A549 (cell line): ENCODE measurements around the gene NANOGP8. TPM values are rescaled to one million over a fixed set of nuclear protein-coding genes. Genes with fewer than 3 reads are reported as not detected.

Experiments used
- ATAC-seq, 2 experiments: fragments of 200-7000 bp in 1 of 2; fragments of >200 bp in 1 of 2; cut with Nextera tagmentation in 1 of 2; cut with Tn5 transposase in 1 of 2; 3 replicates each; pipeline versions ENCODE4 v1.8.0 to v1.9.1; 2018 to 2020; ENCODE audit warnings: mild to moderate bottlenecking in 1 of 2, moderate library complexity in 1 of 2
- CTCF ChIA-PET: fragments of 300-600 bp; sonication (Branson Sonifier 250); formaldehyde crosslinking; extraction: SDS; loops from one replicate; lab custom pipeline; 2021; ENCODE audit warnings: antibody characterized with exemption, inconsistent platforms; lab: Yijun Ruan, JAX
- POLR2A ChIA-PET: fragments of 350-600 bp; formaldehyde crosslinking; extraction: SDS; loops from one replicate; lab custom pipeline; 2021; ENCODE audit warnings: antibody characterized with exemption, inconsistent platforms; lab: Yijun Ruan, JAX
- DNase-seq, 2 experiments: peaks; one replicate each; pipeline versions ENCODE4 v3.0.0 to v3.0.0-alpha.2; 2011 to 2016; ENCODE audit warnings: low read depth in 1 of 2, low spot score in 1 of 2
- FAIRE-seq: peaks from 2 replicates; lab custom pipeline; 2011; peaks lifted over from hg19 to GRCh38; lab: Jason Lieb, UNC
- H3K27ac ChIP-seq, 2 experiments: fragments of >200 bp; sonication (Bioruptor Twin); formaldehyde crosslinking; 3 replicates each; pipeline ENCODE4 v1.5.1; 2016 to 2017
- H3K4me1 ChIP-seq: fragments of >200 bp; sonication (Bioruptor Twin); formaldehyde crosslinking; 3 replicates; pipeline ENCODE4 v1.6.1; 2016
- H3K4me2 ChIP-seq: fragments of >200 bp; sonication (Bioruptor Twin); formaldehyde crosslinking; 3 replicates; pipeline ENCODE4 v1.6.1; 2016
- H3K4me3 ChIP-seq: fragments of >200 bp; sonication (Bioruptor Twin); formaldehyde crosslinking; 3 replicates; pipeline ENCODE4 v1.5.1; 2016
- H3K9me3 ChIP-seq: fragments of >200 bp; sonication (Bioruptor Twin); formaldehyde crosslinking; 3 replicates; pipeline ENCODE4 v1.6.1; 2016
- ATOH8 ChIP-seq: fragments of 250-450 bp; sonication (Bioruptor Pico); IDR thresholded peaks from 2 replicates; pipeline ENCODE4 v1.5.0; 2020; ENCODE audit warnings: low read depth, mild to moderate bottlenecking, moderate library complexity
- BHLHE40 ChIP-seq: IDR thresholded peaks from 2 replicates; pipeline ENCODE4 v1.6.1; 2012; ENCODE audit warnings: low read depth, low read length, inconsistent platforms
- E2F6 ChIP-seq: IDR thresholded peaks from 2 replicates; pipeline ENCODE4 v1.6.1; 2012; ENCODE audit warnings: low read depth, borderline replicate concordance
- EHMT2 ChIP-seq: fragments of 200-600 bp; sonication (generic); IDR thresholded peaks from 2 replicates; pipeline ENCODE4 v1.6.1; 2016; ENCODE audit warnings: antibody characterized with exemption, low read depth, mild to moderate bottlenecking, moderate library complexity
- EP300 ChIP-seq, 2 experiments: fragments of >200 bp; sonication (Bioruptor Twin); formaldehyde crosslinking; IDR thresholded peaks; 2 replicates in 1 of 2; 3 replicates in 1 of 2; pipeline ENCODE4 v1.6.1; 2016 to 2017
- ESRRA ChIP-seq: fragments of 150-350 bp; IDR thresholded peaks from 2 replicates; pipeline ENCODE4 v1.6.1; 2014; ENCODE audit warnings: mild to moderate bottlenecking, low read length, borderline replicate concordance
- HDAC2 ChIP-seq: fragments of 200-600 bp; sonication (generic); IDR thresholded peaks from 2 replicates; pipeline ENCODE4 v1.6.1; 2016
- HES2 ChIP-seq: fragments of >200 bp; sonication (Bioruptor Twin); formaldehyde crosslinking; IDR thresholded peaks from 2 replicates; pipeline ENCODE4 v1.6.1; 2016
- HEYL ChIP-seq: fragments of 250-450 bp; sonication (Bioruptor Pico); IDR thresholded peaks from 2 replicates; pipeline ENCODE4 v1.8.0; 2021; ENCODE audit warnings: mild to moderate bottlenecking, moderate library complexity
- JUN ChIP-seq, 2 experiments: fragments of >200 bp; sonication (Bioruptor Twin); formaldehyde crosslinking; IDR thresholded peaks; 2 replicates in 1 of 2; 3 replicates in 1 of 2; pipeline ENCODE4 v1.6.1; 2016 to 2017
- KDM5A ChIP-seq: fragments of 200-600 bp; sonication (generic); IDR thresholded peaks from 2 replicates; pipeline ENCODE4 v1.6.1; 2016; ENCODE audit warnings: antibody characterized with exemption, mild to moderate bottlenecking
- MYC ChIP-seq: IDR thresholded peaks from 2 replicates; pipeline ENCODE4 v1.6.1; 2012; ENCODE audit warnings: mild to moderate bottlenecking, inconsistent platforms, low read length, improper control_type of control experiment, borderline replicate concordance
- PBX3 ChIP-seq: IDR thresholded peaks from 2 replicates; pipeline ENCODE4 v1.6.1; 2012
- PHF8 ChIP-seq: fragments of 200-600 bp; sonication (generic); IDR thresholded peaks from 2 replicates; pipeline ENCODE4 v1.6.1; 2016; ENCODE audit warnings: low read depth, mild to moderate bottlenecking, antibody characterized with exemption, moderate library complexity, borderline replicate concordance
- POLR2AphosphoS2 ChIP-seq: conservative IDR thresholded peaks from 2 replicates; pipeline ENCODE4 v1.6.1; 2012; ENCODE audit warnings: low read length, improper control_type of control experiment, inconsistent platforms
- RCOR1 ChIP-seq: fragments of 150-350 bp; IDR thresholded peaks from 2 replicates; pipeline ENCODE4 v1.6.1; 2014; ENCODE audit warnings: antibody characterized with exemption, low read length, low read depth
- RFX5 ChIP-seq: fragments of 450-650 bp; IDR thresholded peaks from 2 replicates; pipeline ENCODE4 v1.7.1; 2014; ENCODE audit warnings: antibody characterized with exemption, mild to moderate bottlenecking, moderate library complexity
- SMC3 ChIP-seq: fragments of >200 bp; sonication (Bioruptor Twin); formaldehyde crosslinking; IDR thresholded peaks from 3 replicates; pipeline ENCODE4 v1.6.1; 2018; ENCODE audit warnings: inconsistent platforms
- TP53 ChIP-seq: fragments of 250-450 bp; sonication (Bioruptor Pico); IDR thresholded peaks from 2 replicates; pipeline ENCODE4 v1.5.0; 2021; ENCODE audit warnings: mild to moderate bottlenecking, moderate library complexity
- ZFP36 ChIP-seq: fragments of 450-650 bp; IDR thresholded peaks from 2 replicates; pipeline ENCODE4 v1.6.1; 2014; ENCODE audit warnings: borderline replicate concordance; ENCODE audit not compliant: partially characterized antibody
- ZNF302 ChIP-seq: fragments of 250-450 bp; sonication (Bioruptor Pico); IDR thresholded peaks from 2 replicates; pipeline ENCODE4 v1.9.0; 2021; ENCODE audit warnings: inconsistent platforms, mild to moderate bottlenecking, moderate library complexity
- polyA plus RNA-seq, 4 experiments: library from polyadenylated mRNA; depleted of rRNA in 3 of 4; stranded (reverse); fragments of >200 nt; fragmentation: RNase III in 1 of 4; extraction: RNeasy Plus Mini Kit Qiagen cat#74134 plus additional on column Dnase treatment in 1 of 4; gene quantifications; 2 replicates in 3 of 4; 3 replicates in 1 of 4; pipeline ENCODE4 v1.2.3, GENCODE V29; 2011 to 2017
- TF ChIP-seq, protein P1 (sequence below): fragments of >200 bp; sonication (Bioruptor Twin); formaldehyde crosslinking; IDR thresholded peaks from 3 replicates; pipeline ENCODE4 v1.6.1; 2016
- TF ChIP-seq, protein P2 (sequence below): fragments of 250-450 bp; sonication (Bioruptor Pico); IDR thresholded peaks from 2 replicates; pipeline ENCODE4 v1.5.0; 2021; ENCODE audit warnings: mild to moderate bottlenecking, moderate library complexity, borderline replicate concordance
- TF ChIP-seq, protein P3 (sequence below): fragments of >200 bp; sonication (Bioruptor Twin); formaldehyde crosslinking; IDR thresholded peaks from 3 replicates; pipeline ENCODE4 v1.5.1; 2016
- TF ChIP-seq, protein P4 (sequence below): fragments of 450-650 bp; IDR thresholded peaks from 2 replicates; pipeline ENCODE4 v1.6.1; 2014; ENCODE audit warnings: antibody characterized with exemption

The NANOGP8 gene
- polyA plus RNA-seq, 2 of the 4 experiments (the other 2 are of a cell fraction) = not detected

GRCh38 chr15:35111861-35112260 lies 26.8 kb upstream of the NANOGP8 start:
- no peak overlapping the region for H3K4me2 ChIP-seq
- FAIRE-seq = no peak
- ChIA-PET POLR2A (no interaction called here), CTCF (interaction anchor here (0.6 to 1.5 kb wide), 3 partner anchors 13 to 96 kb away, joined by 3 to 4 read pairs (median 3); no protein-coding TSS in a partner anchor)
- TF ChIP-seq, protein P1, sequence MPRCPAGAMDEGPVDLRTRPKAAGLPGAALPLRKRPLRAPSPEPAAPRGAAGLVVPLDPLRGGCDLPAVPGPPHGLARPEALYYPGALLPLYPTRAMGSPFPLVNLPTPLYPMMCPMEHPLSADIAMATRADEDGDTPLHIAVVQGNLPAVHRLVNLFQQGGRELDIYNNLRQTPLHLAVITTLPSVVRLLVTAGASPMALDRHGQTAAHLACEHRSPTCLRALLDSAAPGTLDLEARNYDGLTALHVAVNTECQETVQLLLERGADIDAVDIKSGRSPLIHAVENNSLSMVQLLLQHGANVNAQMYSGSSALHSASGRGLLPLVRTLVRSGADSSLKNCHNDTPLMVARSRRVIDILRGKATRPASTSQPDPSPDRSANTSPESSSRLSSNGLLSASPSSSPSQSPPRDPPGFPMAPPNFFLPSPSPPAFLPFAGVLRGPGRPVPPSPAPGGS = no peak
- no peak for TF ChIP-seq HDAC2
- no peak for TF ChIP-seq JUN (IDR thresholded peaks at IDR 0.05)
- no peak for TF ChIP-seq EP300 (IDR thresholded peaks at IDR 0.05)
- no peak for TF ChIP-seq HEYL (CRISPR knock-in tag)
- TF ChIP-seq E2F6 = no peak
- no peak for TF ChIP-seq EHMT2
- TF ChIP-seq HES2 = no peak
- no peak for TF ChIP-seq PHF8
- TF ChIP-seq BHLHE40 = no peak
- TF ChIP-seq, protein P2, sequence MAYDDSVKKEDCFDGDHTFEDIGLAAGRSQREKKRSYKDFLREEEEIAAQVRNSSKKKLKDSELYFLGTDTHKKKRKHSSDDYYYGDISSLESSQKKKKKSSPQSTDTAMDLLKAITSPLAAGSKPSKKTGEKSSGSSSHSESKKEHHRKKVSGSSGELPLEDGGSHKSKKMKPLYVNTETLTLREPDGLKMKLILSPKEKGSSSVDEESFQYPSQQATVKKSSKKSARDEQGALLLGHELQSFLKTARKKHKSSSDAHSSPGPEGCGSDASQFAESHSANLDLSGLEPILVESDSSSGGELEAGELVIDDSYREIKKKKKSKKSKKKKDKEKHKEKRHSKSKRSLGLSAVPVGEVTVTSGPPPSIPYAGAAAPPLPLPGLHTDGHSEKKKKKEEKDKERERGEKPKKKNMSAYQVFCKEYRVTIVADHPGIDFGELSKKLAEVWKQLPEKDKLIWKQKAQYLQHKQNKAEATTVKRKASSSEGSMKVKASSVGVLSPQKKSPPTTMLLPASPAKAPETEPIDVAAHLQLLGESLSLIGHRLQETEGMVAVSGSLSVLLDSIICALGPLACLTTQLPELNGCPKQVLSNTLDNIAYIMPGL (CRISPR knock-in tag) = no peak
- H3K4me1 ChIP-seq = no peaks in the 10 kb centered on the region
- ATAC-seq = no peak
- no peaks in the 10 kb centered on the region for H3K9me3 ChIP-seq
- no peak overlapping the region for H3K4me3 ChIP-seq
- no peak for DNase-seq
- H3K27ac ChIP-seq = no peak overlapping the region

GRCh38 chr15:35108453-35108852 lies 23.4 kb upstream of the NANOGP8 start:
- no peak for TF ChIP-seq KDM5A
- TF ChIP-seq, protein P3, sequence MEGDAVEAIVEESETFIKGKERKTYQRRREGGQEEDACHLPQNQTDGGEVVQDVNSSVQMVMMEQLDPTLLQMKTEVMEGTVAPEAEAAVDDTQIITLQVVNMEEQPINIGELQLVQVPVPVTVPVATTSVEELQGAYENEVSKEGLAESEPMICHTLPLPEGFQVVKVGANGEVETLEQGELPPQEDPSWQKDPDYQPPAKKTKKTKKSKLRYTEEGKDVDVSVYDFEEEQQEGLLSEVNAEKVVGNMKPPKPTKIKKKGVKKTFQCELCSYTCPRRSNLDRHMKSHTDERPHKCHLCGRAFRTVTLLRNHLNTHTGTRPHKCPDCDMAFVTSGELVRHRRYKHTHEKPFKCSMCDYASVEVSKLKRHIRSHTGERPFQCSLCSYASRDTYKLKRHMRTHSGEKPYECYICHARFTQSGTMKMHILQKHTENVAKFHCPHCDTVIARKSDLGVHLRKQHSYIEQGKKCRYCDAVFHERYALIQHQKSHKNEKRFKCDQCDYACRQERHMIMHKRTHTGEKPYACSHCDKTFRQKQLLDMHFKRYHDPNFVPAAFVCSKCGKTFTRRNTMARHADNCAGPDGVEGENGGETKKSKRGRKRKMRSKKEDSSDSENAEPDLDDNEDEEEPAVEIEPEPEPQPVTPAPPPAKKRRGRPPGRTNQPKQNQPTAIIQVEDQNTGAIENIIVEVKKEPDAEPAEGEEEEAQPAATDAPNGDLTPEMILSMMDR = no peak
- TF ChIP-seq POLR2AphosphoS2 = no peak
- TF ChIP-seq MYC = no peak
- no peak for TF ChIP-seq ATOH8
- no peak for TF ChIP-seq RCOR1
- no peak for TF ChIP-seq ZNF302
- no peak for TF ChIP-seq RFX5
- TF ChIP-seq SMC3 = no peak
- TF ChIP-seq, protein P1 = no peak
- TF ChIP-seq, protein P4, sequence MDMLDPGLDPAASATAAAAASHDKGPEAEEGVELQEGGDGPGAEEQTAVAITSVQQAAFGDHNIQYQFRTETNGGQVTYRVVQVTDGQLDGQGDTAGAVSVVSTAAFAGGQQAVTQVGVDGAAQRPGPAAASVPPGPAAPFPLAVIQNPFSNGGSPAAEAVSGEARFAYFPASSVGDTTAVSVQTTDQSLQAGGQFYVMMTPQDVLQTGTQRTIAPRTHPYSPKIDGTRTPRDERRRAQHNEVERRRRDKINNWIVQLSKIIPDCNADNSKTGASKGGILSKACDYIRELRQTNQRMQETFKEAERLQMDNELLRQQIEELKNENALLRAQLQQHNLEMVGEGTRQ = no peak
- TF ChIP-seq E2F6 = no peak
- no peak for TF ChIP-seq HEYL (CRISPR knock-in tag)
- TF ChIP-seq PBX3 = no peak
- TF ChIP-seq ESRRA = no peak
- TF ChIP-seq TP53 = no peak
- no peak for TF ChIP-seq ZFP36
- DNase-seq (no peak), ATAC-seq (no peak), FAIRE-seq (no peak)
- Histone ChIP-seq H3K4me3 (no peak overlapping the region), H3K9me3 (no peaks in the 10 kb centered on the region), H3K4me2 (no peak overlapping the region), H3K27ac (no peak overlapping the region), H3K4me1 (no peaks in the 10 kb centered on the region)
- CTCF ChIA-PET = no interaction called here
- POLR2A ChIA-PET = no interaction called here
